NCI-H69 (cell line): ENCODE results near the gene SOD2.
"Not testable (repeated sequence)": the region's sequence is repeated elsewhere in the genome, so short reads cannot be mapped to it uniquely, and the experiment has no call there.

ENCODE experiments used
- DNase-seq: peaks from one replicate; lab custom pipeline; 2025; lab: John Stamatoyannopoulos, UW

SOD2 gene

DNA sequence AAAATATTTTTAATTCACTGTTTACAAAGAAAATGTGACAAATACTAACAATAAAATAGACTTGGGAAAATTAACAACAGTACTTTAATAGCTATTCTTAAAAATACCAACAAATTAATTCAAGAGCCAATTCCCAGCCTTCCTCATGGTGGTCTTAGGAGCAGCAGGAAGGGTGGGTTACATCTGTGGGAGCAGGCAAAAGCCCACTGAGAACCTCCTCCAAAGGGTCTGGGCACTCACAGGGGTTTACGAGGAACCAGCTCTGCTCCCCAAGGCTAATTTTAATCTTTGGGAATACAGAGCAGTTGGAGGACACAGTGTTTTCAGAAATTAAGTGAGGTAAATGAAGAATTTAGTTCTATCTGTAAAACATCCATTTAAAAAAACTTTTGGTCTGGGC, 10.2 kb downstream of the SOD2 start:
- DNase-seq, result no peak

DNA sequence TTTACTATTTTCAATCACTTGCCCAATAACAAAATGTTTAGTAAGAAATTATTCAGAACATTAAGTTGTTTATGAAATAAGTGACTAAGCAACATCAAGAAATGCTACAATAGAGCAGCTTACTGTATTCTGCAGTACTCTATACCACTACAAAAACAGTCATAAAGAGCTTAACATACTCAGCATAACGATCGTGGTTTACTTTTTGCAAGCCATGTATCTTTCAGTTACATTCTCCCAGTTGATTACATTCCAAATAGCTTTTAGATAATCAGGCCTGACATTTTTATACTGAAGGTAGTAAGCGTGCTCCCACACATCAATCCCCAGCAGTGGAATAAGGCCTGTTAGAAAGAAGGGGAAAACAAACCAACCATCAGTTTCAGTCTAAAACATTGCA, 10.7 kb downstream of the SOD2 start:
- no peak for DNase-seq

DNA sequence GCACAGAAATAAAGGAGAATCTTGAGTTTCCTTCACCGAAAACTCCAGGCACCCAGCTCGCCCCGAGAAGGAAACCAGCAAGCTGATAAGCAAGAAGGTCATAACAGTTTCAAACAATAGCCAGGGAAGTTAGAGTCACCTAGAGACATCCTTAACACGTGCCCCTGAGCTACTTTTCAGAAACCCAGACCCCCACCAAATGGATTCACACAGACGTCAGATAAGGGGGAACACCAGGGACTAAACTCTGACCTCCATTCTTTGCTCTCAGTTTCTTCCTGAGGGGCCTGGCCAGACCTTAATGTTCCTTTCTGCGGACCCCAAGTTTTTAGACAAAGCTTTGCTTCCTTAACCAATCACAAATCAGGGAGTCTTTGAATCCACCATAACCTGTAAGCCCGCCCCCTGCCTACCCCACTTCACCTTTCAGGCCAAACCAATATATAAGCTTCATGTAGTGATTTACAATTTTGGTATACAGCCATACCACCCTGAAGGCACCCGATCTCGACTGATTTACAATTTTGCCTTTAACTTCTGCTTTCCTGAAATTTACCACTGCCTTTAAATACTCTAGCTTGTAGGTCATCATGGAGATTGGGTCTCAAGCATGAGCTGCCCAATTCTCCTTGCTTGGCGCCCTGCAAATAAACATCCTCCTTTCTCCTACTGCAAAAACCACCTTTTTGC, 11.7 kb downstream of the SOD2 start:
- no peak for DNase-seq

DNA sequence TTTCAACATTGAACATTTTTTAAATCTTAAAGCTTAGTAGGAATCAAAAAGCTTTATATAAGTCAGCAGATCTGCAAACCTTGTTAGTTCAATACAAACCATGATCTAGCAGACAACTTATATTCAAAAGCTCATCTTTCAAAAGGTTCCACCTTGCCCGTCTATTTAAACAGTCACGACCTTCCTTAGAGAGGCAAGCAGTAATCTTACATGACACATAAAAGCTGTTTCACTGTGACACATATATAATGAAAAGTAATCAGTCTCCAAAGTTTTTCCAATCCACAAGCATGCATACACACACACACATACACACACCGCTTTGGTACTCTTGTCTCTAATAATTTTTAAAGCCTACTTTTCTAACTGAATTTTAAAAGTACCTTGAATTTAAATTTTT, 12.9 kb downstream of the SOD2 start:
- DNase-seq, result no peak

DNA sequence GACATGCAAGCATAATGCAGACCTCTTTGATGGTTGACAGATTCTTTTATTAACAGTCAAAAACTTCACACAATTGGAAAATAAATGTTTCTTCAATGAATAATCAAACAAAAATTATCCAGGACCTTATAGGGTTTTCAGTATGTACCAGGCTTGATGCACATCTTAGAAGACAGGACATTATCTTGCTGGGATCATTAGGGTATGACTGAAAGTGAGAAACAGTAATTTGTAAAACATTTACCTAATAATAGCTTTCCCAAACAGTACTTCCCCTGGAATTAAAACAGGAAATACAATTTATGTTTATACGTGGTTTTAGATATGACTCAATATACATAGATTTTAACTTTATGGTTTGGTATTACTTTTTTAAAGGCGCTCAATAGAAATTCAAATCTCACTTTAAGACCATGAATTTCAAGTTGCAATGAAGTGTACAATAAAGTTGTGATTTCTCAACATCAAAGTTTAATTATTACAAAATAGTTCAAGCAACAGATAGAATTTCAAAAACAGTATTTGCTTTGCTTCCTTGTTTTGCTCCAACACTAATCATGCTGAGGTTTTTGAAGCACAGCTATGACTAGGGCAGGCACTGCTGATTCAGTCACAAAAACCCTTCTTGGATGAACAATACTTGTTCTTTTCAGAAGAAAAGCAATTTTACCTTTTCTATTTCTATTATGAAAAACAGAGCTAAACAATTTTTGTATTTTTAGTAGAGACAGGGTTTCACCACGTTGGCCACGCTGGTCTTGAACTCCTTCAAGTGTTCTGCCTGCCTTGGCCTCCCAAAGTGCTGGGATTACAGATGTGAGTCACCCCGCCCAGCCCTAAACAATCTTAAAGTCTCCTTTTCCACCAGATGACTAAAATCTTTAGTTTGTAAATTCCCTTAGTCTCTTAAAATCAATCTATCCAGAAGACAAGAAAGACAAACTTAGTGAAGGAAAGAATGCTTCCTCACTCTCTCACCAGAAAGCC, 13.7 kb downstream of the SOD2 start:
- no peak for DNase-seq

DNA sequence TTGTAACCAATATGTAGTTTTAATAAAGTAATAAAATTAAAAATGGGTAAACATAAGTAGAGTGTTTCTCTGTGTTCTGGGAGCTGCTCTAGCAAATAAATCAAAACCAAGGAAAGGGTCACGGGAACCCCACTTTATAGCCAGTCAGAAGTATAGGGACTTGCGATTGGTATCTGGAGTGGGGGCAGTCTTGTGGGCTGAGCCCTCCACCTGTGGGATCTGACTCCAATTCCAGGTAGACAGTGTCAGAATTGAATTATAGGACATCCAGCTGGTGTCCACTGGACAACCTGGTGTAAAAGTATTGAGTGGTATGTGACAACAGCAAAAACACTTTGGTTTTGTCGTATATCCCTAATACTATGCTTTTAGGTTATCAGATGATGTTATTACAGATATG, 14.5 kb downstream of the SOD2 start:
- no peak for DNase-seq

DNA sequence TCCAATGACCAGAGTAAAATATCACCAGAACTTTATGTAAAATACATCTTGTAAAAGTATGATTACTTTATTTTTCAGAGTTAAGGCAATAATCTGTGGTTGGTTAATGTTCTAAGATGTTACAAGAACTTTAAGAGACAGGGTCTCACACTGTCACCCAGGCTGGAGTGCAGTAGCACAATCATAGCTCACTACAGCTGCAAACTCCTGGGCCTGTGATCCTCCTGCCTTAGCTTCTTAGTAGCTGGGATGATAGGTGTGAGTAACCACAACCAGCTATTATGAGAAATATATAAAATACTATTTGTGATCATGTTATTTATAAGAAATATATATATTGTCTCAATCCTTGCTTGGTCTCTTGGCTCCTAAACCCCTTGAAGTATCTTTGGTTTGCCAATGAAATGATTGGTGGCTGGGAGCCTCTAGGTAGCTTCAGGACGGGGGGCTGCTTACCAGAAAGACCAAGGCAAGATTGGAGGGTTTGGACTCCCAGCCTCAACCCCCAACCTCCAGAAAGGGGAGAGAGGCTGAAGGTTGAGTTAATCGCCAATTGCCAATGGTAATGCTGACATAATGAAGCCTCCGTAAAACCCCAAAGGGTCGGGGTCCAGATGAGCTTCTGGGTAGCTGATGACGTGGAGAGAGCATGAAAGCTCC, 15.4 kb downstream of the SOD2 start:
- DNase-seq, result no peak

DNA sequence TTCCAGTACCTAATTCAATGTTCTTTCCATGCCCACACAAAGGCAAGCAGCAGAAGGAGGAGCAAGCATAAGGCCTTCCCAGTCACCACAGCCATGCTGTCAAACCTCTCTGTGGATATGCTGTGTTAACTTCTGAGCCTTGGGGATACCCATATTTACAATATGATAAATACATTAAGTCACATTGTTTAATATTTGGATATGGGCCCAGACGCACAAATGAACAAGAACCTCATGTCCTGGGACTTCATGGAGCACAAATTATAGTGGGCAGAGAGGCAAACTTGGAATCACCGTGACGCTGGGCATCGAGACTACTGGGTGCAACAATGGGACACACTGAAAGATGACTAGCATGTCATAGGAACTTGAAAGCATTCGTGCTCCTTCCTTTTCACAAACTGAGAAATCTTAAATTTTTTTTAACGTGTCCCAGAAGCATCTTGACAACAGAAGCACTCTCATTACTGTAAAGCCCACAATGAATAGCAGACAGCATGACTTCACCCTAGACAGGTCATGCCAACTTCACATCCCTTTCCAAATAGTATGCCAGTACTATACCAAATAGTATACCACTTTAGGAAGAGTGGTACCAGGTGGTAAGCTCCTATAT, 16.0 kb downstream of the SOD2 start:
- DNase-seq, result no peak

DNA sequence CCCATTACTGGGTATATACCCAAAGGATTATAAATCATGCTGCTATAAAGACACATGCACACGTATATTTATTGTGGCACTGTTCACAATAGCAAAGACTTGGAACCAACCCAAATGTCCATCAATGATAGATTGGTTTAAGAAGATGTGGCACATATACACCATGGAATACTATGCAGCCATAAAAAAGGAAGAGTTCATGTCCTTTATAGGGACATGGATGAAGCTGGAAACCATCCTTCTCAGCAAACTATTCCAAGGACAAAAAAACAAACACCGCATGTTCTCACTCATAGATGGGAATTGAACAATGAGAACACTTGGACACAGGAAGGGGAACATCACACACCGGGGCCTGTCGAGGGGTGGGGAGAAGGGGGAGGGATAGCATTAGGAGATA, 16.8 kb downstream of the SOD2 start:
- not testable (repeated sequence) for DNase-seq

DNA sequence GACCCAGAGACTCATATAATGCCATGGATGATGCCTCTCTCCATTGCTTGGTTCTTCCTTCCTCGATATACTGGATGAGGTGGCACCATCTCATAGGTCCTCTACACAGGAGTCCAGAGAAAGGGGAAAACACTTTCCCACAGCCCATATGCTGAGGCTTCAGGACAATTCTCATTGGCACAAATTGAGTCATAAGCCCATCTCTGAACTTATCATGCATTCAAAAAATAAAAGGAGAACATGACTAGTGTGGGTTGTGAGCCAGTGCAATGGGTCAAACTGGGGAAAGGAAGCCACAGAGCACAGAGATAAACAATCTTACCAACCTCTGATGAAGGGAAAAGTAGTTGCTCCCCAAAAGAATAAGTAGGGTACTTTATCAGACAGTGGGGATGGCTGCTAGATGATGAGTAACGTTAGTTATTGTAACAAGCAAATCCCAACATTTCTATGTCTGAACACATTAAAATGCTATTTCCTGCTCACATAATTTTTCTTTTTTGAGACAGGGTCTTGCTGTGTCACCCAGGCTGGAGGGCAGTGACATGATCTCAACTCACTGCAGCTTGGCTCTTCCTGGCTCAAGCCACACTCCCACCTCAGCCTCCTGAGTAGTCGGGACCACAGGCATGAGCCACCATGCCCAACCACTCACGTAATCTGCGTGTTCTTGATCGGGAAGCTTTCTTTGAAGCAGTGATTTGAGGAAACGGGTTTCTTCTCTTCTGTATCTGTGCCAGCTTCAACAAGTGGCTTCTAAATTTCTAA, 27.0 kb downstream of the SOD2 start:
- no peak for DNase-seq

DNA sequence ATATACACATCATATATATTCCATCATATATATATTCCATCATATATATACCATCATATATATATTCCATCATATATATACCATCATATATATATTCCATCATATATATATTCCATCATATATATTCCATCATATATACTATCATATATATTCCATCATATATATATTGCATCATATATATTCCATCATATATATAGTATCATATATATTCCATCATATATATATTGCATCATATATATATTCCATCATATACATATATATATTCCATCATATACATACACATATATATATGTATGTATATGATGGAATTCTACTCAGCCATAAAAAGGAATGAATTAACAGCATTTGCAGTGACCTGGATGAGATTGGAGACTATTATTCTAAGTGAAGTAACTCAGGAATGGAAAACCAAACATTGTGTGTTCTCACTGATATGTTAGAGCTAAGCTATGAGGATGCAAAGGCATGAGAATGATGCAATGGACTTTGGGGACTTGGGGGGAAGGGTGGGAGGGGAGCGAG, 29.6 kb downstream of the SOD2 start:
- not testable (repeated sequence) for DNase-seq

DNA sequence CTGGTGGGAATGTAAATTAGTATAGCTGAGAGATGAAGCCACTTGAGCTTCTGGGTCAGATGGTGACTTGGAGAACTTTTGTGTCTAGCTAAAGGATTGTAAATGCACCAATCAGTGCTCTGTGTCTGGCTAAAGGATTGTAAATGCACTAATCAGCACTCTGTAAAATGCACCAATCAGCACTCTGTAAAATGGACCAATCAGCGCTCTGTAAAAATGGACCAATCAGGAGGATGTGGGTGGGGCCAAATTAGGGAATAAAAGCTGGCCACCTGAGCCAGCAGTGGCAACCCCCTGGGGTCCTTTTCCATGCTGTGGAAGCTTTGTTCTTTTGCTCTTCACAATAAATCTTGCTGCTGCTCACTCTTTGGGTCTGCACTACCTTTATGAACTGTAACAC, 31.1 kb downstream of the SOD2 start:
- DNase-seq, result not testable (repeated sequence)

DNA sequence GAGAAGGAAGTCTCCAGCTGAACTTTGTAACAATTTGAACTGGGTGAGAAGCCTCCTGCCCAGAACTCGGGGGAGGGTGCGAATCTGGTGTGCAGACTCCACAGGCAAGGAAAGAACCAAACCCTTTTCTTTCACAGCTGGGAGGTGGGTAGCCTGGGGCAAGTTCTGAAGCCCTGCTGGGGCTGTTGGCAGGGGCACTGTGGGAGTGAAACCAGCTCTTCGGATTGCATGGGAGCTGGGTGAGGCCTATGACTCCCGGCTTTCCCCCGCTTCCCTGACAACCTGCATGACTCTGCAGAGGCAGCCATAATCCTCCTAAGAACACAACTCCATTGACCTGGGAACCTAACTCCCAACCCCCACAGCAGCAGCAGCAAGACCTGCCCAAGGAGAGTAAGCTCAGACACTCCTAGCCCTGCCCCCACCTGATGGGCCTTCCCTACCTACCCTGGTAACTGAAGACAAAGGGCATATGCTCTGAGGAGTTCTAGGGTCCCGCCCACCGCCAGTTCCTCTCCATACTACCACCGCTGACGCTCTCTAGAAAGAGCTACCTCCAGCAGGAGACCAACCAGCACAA, 37.5 kb downstream of the SOD2 start:
- DNase-seq, result peak; percentile 53

DNA sequence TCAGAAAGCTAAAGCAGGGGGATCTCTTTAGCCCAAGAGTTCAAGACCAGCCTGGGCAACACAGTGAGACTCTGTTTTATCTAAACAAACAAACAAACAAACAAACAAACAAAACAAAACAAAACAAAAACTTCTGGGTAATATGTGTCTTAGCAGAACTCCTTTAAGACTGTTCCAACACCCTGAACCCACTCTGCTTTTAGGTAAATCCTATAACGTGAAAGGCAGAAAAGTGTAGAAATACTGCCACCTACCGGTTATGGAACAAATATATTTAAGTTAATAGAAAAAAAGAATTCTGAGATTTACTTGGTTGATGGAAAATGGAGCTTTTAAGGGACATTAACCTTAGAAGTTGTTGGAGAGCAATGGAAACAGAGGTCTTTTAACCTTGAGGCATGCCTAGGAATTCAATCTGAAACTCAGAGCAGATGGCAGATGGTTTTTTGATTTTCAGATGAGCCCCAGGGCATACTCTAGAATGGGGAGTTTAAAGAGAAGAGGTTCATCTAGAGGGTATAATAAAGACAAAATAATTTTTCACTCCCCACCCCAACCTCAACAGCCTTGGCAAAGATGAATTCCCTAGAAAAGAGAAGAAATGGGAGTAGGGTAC, 38.5 kb downstream of the SOD2 start:
- DNase-seq, result peak; percentile 83

DNA sequence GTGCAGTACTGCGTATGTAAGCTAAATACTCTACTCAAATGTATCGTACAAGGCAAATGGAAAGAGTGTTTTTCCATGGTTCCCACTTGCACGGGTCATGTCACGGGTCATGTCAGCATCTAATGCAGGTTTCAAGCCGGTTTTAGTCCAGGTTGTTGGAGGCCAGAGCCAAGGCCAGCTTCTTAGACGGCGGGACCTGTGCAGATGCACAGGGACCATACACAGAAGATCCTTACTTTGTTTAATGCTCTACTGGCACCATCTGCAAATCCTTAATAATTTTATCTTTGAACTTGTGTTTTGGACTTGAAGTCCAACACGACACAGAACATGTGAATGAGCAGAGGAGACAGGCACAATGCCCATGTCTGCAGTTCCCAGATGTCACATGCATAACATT, 42.7 kb downstream of the SOD2 start:
- no peak for DNase-seq

DNA sequence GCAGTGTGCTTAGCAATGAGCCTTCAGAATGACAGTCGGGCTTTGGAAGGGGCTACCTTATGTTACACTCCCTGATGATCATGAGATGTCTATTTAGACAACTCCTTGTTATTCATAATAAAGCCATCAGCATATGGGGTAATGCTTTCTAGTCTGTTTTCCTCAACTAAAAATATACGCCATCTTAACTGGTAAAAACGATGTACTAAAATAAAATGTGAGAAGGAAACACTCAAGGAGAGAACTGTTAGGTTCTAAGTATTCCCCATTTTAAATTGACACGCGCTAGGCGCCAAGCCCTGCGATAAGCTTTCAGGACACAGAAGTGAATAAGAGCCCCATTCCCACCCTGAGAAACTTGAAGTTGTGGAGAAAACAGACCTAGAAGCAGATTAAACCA, 43.6 kb downstream of the SOD2 start:
- no peak for DNase-seq

DNA sequence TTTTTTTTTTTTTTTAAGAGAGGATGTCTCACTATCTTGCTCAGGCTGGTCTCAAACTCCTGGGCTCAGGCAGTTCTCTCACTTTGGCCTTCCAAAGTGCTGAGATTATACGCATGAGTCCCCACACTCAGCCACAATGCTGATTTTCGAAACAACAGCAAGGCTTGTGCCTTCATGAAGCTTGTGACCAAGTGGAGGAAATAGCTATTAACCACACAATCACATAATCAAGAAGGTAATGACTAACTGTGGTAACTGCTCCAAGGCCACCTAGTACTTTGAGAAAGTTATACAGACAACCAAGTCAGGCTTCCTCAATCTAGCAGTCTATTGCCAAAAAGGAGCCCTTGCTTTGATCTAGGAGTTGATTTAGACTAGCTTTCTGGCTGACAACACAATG, 46.3 kb downstream of the SOD2 start:
- DNase-seq, result no peak

DNA sequence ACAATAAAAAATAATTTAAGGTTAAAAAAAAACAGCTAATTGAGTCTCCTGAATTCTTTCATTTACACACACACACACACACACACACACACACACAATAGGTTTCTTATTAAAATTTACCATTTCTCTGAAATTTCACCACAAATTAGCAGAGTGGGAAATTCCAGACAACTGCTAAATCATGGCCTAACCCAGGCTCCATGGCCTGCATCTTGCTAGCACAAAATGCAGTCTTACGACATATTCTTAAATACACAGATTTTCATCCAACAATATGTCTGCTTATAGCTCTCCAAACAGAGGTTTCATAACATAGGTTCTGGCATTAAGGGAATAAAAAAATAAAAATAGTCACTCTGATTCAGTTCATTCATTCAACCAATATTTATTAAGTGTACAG, 46.9 kb downstream of the SOD2 start:
- DNase-seq, result no peak

DNA sequence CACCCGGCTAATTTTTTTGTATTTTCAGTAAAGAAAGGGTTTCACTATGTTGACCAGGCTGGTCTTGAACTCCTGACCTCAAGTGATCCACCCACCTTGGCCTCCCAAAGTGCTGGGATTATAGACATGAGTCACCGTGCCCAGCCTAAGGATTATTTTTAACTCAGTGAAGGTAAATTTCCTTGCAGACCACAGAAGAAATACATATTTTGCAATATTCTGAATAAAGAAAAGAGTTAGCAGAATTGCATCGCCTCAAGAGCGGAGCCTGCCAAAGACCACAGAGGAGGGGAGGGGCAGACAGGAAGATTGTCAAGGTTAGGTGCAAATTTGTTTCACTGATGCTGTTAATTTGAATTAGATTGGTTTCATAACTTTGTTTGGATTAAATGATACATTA, 47.4 kb downstream of the SOD2 start:
- DNase-seq, result no peak
